K562 (cell line): ENCODE data around the gene BLOC1S4. TPM values are rescaled to one million over a fixed set of nuclear protein-coding genes. Genes with fewer than 3 reads are reported as not detected.
A peak's percentile ranks its signal among the peaks of the same experiment; 100 is the strongest.

Experiments used
- ATAC-seq: fragments of 200-7000 bp; cut with Tn5 transposase; 3 replicates; pipeline ENCODE4 v1.9.1; 2020; ENCODE audit warnings: moderate library complexity
- BruUV-seq: library from RNA; stranded (reverse); fragments of 400-500 nt; replicated peaks from 2 replicates; lab custom pipeline; 2021; lab: Mats Ljungman, UMichigan
- CTCF ChIA-PET: fragments of 300-600 bp; formaldehyde crosslinking; extraction: SDS; loops from one replicate; lab custom pipeline; 2021; ENCODE audit warnings: low intra/inter-chr PET ratio; lab: Yijun Ruan, JAX
- POLR2A ChIA-PET: fragments of 300-600, 350-650 bp; sonication (Branson Sonifier 250); formaldehyde crosslinking; extraction: SDS; loops from one replicate; lab custom pipeline; 2021; ENCODE audit warnings: antibody characterized with exemption, inconsistent platforms; lab: Yijun Ruan, JAX
- DNase-seq, 4 experiments: peaks; one replicate each; pipeline versions ENCODE4 v3.0.0 to v3.0.0-alpha.2; 2011 to 2018; ENCODE audit warnings: low spot score in 3 of 4, mixed read lengths in 3 of 4; ENCODE audit errors: extremely low read depth in 1 of 4
- FAIRE-seq: peaks from 2 replicates; lab custom pipeline; 2011; peaks lifted over from hg19 to GRCh38; lab: Jason Lieb, UNC
- H2AFZ ChIP-seq: 2 replicates; pipeline ENCODE4 v1.6.0; 2011; ENCODE audit warnings: low read depth, low read length, control low read depth, inconsistent platforms
- H3K27ac ChIP-seq: fragments of 200-600 bp; 3 replicates; pipeline ENCODE4 v1.8.0; 2011; ENCODE audit warnings: low read depth, mild to moderate bottlenecking, control low read depth, inconsistent platforms, low read length, moderate library complexity, mixed read lengths; ENCODE audit errors: extremely low read depth
- H3K27me3 ChIP-seq, 2 experiments: fragments of 300-600 bp in 1 of 2; 2 replicates in 1 of 2; 3 replicates in 1 of 2; pipeline versions ENCODE4 v1.6.0 to v1.8.0; 2011; ENCODE audit warnings: inconsistent platforms in 2 of 2, low read length in 2 of 2, mild to moderate bottlenecking in 1 of 2, mixed read lengths in 1 of 2, moderate library complexity in 1 of 2; ENCODE audit not compliant: control insufficient read depth in 2 of 2, insufficient read depth in 2 of 2
- H3K36me3 ChIP-seq: fragments of 300-600 bp; 3 replicates; pipeline ENCODE4 v1.8.0; 2011; ENCODE audit warnings: mild to moderate bottlenecking, low read length, inconsistent platforms; ENCODE audit not compliant: control insufficient read depth, insufficient read depth
- H3K4me1 ChIP-seq, 2 experiments: fragments of 200-600 bp in 1 of 2; replicated peaks in 1 of 2; 2 replicates in 1 of 2; 3 replicates in 1 of 2; pipeline versions ENCODE4 v1.5.1 to v1.8.0; 2011; ENCODE audit warnings: inconsistent platforms in 2 of 2, low read length in 2 of 2, mild to moderate bottlenecking in 1 of 2, mixed read lengths in 1 of 2, moderate library complexity in 1 of 2; ENCODE audit not compliant: control insufficient read depth in 2 of 2, insufficient read depth in 2 of 2
- H3K4me2 ChIP-seq: 2 replicates; pipeline ENCODE4 v1.6.1; 2011; ENCODE audit warnings: low read length, control low read depth, inconsistent platforms, mixed read lengths; ENCODE audit not compliant: insufficient read depth
- H3K4me3 ChIP-seq: fragments of 200-600 bp; sonication (generic), shearing (Covaris generic); 2 replicates; pipeline ENCODE4 v1.5.1; 2016; ENCODE audit warnings: control low read depth, inconsistent platforms
- H3K79me2 ChIP-seq: fragments of 200-600 bp; 3 replicates; pipeline ENCODE4 v1.8.0; 2011; ENCODE audit warnings: low read length, inconsistent platforms; ENCODE audit not compliant: control insufficient read depth, insufficient read depth
- H3K9ac ChIP-seq, 2 experiments: 2 replicates each; pipeline versions ENCODE4 v1.6.0 to v1.6.1; 2011; ENCODE audit warnings: low read depth in 2 of 2, low read length in 2 of 2, control low read depth in 1 of 2, inconsistent platforms in 1 of 2, mild to moderate bottlenecking in 1 of 2, mixed read lengths in 1 of 2; ENCODE audit not compliant: insufficient read depth in 1 of 2
- H3K9me1 ChIP-seq: one replicate; pipeline ENCODE4 v1.6.0; 2011; ENCODE audit warnings: inconsistent platforms, mild to moderate bottlenecking, low read length, moderate library complexity; ENCODE audit not compliant: control insufficient read depth, insufficient read depth
- H3K9me3 ChIP-seq: replicated peaks from 2 replicates; pipeline ENCODE4 v1.5.1; 2011; ENCODE audit warnings: low read depth, low read length, inconsistent platforms; ENCODE audit not compliant: control insufficient read depth, insufficient read depth
- H4K20me1 ChIP-seq: replicated peaks from 2 replicates; pipeline ENCODE4 v1.6.1; 2011; ENCODE audit warnings: low read length, inconsistent platforms, mixed read lengths; ENCODE audit not compliant: control insufficient read depth, insufficient read depth
- BMI1 ChIP-seq: fragments of 150-350 bp; IDR thresholded peaks from 2 replicates; pipeline ENCODE4 v1.6.1; 2014; ENCODE audit warnings: low read length
- CBFA2T3 ChIP-seq: fragments of 450-650 bp; IDR thresholded peaks from 2 replicates; pipeline ENCODE4 v1.6.1; 2017
- CEBPB ChIP-seq: fragments of 450-650 bp; IDR thresholded peaks from 2 replicates; pipeline ENCODE4 v1.6.1; 2016; ENCODE audit warnings: missing genetic modification characterization, missing compliant biosample characterization
- DMBX1 ChIP-seq: fragments of 250-450 bp; sonication (Bioruptor Pico); IDR thresholded peaks from 2 replicates; pipeline ENCODE4 v1.8.0; 2022; ENCODE audit warnings: inconsistent platforms, mild to moderate bottlenecking, moderate library complexity, borderline replicate concordance
- FOXO4 ChIP-seq: fragments of 450-650 bp; formaldehyde crosslinking; IDR thresholded peaks from 2 replicates; pipeline ENCODE4 v1.4.0; 2020; ENCODE audit warnings: mild to moderate bottlenecking, moderate library complexity
- HSF4 ChIP-seq: fragments of 250-450 bp; sonication (Bioruptor Pico); IDR thresholded peaks from 2 replicates; pipeline ENCODE4 v2.1.2; 2022; ENCODE audit warnings: mild to moderate bottlenecking, moderate library complexity, borderline replicate concordance
- NR4A1 ChIP-seq, 2 experiments: fragments of 250-450 bp in 1 of 2; fragments of 450-650 bp in 1 of 2; sonication (Bioruptor Pico) in 1 of 2; IDR thresholded peaks; 2 replicates each; pipeline versions ENCODE4 v1.4.0 to v1.6.1; 2016 to 2020; ENCODE audit warnings: mild to moderate bottlenecking in 2 of 2, missing compliant biosample characterization in 1 of 2, missing genetic modification characterization in 1 of 2, moderate library complexity in 1 of 2
- POLR2G ChIP-seq: fragments of 200-400 bp; formaldehyde crosslinking; IDR thresholded peaks from 2 replicates; pipeline ENCODE4 v1.6.1; 2017; ENCODE audit warnings: low read depth, mild to moderate bottlenecking, antibody characterized with exemption, low read length, moderate library complexity
- PRPF4 ChIP-seq: fragments of 200-400 bp; formaldehyde crosslinking; IDR thresholded peaks from one replicate; pipeline ENCODE4 v1.6.1; 2017; ENCODE audit warnings: low read length, low read depth, mild to moderate bottlenecking; ENCODE audit not compliant: insufficient read depth, poor library complexity, severe bottlenecking
- SMAD2 ChIP-seq: fragments of 150-350 bp; IDR thresholded peaks from 2 replicates; pipeline ENCODE4 v1.6.1; 2014; ENCODE audit warnings: low read depth, mild to moderate bottlenecking, low read length
- THRAP3 ChIP-seq: fragments of 450-650 bp; IDR thresholded peaks from 2 replicates; pipeline ENCODE4 v1.6.1; 2016; ENCODE audit warnings: mild to moderate bottlenecking, inconsistent platforms, borderline replicate concordance
- TSC22D4 ChIP-seq: fragments of 450-650 bp; IDR thresholded peaks from 2 replicates; pipeline ENCODE4 v1.6.1; 2016; ENCODE audit warnings: missing genetic modification characterization, missing biosample characterization, control low read depth
- XRCC3 ChIP-seq: fragments of 450-650 bp; IDR thresholded peaks from 2 replicates; pipeline ENCODE4 v1.6.1; 2017; ENCODE audit warnings: mild to moderate bottlenecking, moderate library complexity
- ZNF583 ChIP-seq: fragments of 250-450 bp; sonication (Bioruptor Pico); IDR thresholded peaks from 2 replicates; pipeline ENCODE4 v1.4.0; 2020
- ZNF740 ChIP-seq, 3 experiments: fragments of 200-800 bp in 1 of 3; sonication (Bioruptor generic) in 1 of 3; sonication (generic) in 1 of 3; formaldehyde crosslinking in 1 of 3; IDR thresholded peaks; 2 replicates each; pipeline versions ENCODE4 v1.6.1 to v1.8.0; 2016 to 2022; ENCODE audit warnings: mild to moderate bottlenecking in 2 of 3, missing compliant biosample characterization in 2 of 3, missing genetic modification characterization in 2 of 3, missing genetic modification reagents in 1 of 3
- ZNF780A ChIP-seq: fragments of 250-450 bp; sonication (Bioruptor Pico); IDR thresholded peaks from 2 replicates; pipeline ENCODE4 v1.5.0; 2021; ENCODE audit warnings: mild to moderate bottlenecking
- WGBS: fragments of 100-300 bp; shearing (Covaris generic); methylation state at CpG from one replicate; pipeline ENCODE4 v1.1.6; 2016; ENCODE audit warnings: low coverage, mixed read lengths; ENCODE audit not compliant: insufficient coverage; ENCODE audit errors: missing lambda C conversion rate; 5-methylcytosine and 5-hydroxymethylcytosine counted together
- in situ Hi-C: fragments of 300-500 bp; cut with MboI; formaldehyde crosslinking; loops from 4 replicates; pipeline ENCODE4 v1.15.0; 2018; ENCODE audit warnings: inconsistent platforms, mixed read lengths
- intact Hi-C: fragments of 100-400 bp; cut with micrococcal nuclease; formaldehyde crosslinking; loops from 2 replicates; pipeline ENCODE4 v1.14.2; 2022
- polyA plus RNA-seq, 8 experiments: library from polyadenylated mRNA; depleted of rRNA in 4 of 8; stranded (reverse) in 5 of 8; unstranded in 3 of 8; fragments of >200 nt; fragmentation: Nextera tagmentation in 2 of 8; fragmentation: Illumina TruSeq in 1 of 8; extraction: Ambion mirVana in 2 of 8; extraction: Trizol in 1 of 8; gene quantifications; 2 replicates each; pipeline versions ENCODE4 v1.2.1 to v1.2.3, GENCODE V29; 2011 to 2014; ENCODE audit warnings: inconsistent platforms in 1 of 8, missing spikeins in 1 of 8
- total RNA-seq, 7 experiments: library from RNA; depleted of rRNA in 6 of 7; stranded (reverse); fragments of >200 nt in 6 of 7; fragmentation: Illumina TruSeq in 2 of 7; extraction: Trizol in 2 of 7; gene quantifications; 2 replicates each; pipeline versions ENCODE4 v1.2.1 to v1.2.3, GENCODE V29; 2011 to 2021; ENCODE audit warnings: low replicate concordance in 1 of 7

The BLOC1S4 gene
- total and polyA plus RNA-seq, 9 of the 15 experiments (the other 6 are each of a cell fraction or from before 2014, with no cell fraction given) = 3.1 to 31.6 (median 11.2) TPM

DNA sequence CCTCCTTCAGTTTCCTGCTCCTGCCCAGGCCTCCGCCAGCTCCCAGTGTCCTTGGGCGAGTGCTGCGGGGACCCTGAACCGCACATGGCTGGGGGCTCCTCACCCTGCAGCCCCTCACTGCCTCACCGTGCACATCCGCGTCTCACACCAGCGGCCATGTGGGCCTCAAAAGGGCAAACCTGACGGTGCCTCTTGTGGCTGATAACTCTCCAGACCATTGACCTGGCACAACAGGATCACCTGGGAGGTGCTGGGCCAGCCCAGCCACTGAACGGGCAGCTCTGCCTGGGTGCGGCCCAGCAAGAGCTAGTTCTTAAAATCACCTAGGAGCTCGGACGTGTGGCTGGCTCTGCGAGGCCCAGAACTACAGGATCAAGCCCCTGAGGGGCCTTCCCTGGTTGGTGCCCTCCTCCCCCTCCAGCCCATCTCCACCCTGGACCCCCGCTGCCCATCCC lies 26.4 kb upstream of the BLOC1S4 start:
- intact Hi-C loops = no loop called here
- BruUV-seq = no TSS peak
- POLR2A ChIA-PET = interaction anchor here (0.7 to 4.8 kb wide), 6 partner anchors 8 to 184 kb away, joined by 3 to 25 read pairs (median 6); a partner anchor contains a TSS
- CTCF ChIA-PET = no interaction called here
- Histone ChIP-seq H3K36me3 (no peaks in the 10 kb centered on the region), H3K27me3 (no peaks in the 10 kb centered on the region), H3K27ac (peak overlapping the region; percentile 74), H4K20me1 (no peaks in the 10 kb centered on the region), H2AFZ (peak overlapping the region; percentile 98), H3K9me1 (no peaks in the 10 kb centered on the region), H3K79me2 (no peaks in the 10 kb centered on the region), H3K4me3 (no peak overlapping the region), H3K4me1 (peaks cover 46 to 54% of the 10 kb centered on the region in 2 experiments), H3K9ac (peak overlapping the region; percentile 66 to 77), H3K4me2 (peak overlapping the region; percentile 79), H3K9me3 (no peaks in the 10 kb centered on the region)
- no peak for DNase-seq
- 75% methylated on average over 14 of the region's 15 CpGs for WGBS
- in situ Hi-C loops = no loop called here
- no peak for FAIRE-seq
- no peak for ATAC-seq
- TF ChIP-seq THRAP3 (0 out of 2 replicates have a peak, but pooled peaks have one; percentile 52), ZNF583 (CRISPR knock-in tag) (peak; percentile 13; the same call in 1 of the 2 replicates), POLR2G (peak; percentile 48), CBFA2T3 (no peak), TSC22D4 (tag) (no peak), ZNF740 (CRISPR knock-in tag; IDR thresholded peaks at IDR 0.05) (no peak), ZNF740 (tag; IDR thresholded peaks at IDR 0.05) (0 out of 4 replicates have a peak, but pooled peaks of 1 of the 2 experiments have one; percentile 32), SMAD2 (no peak), XRCC3 (no peak), PRPF4 (no peak), BMI1 (no peak), HSF4 (CRISPR knock-in tag) (no peak), NR4A1 (CRISPR knock-in tag; IDR thresholded peaks at IDR 0.05) (no peak), NR4A1 (tag; IDR thresholded peaks at IDR 0.05) (peak; percentile 68; the same call in 1 of the 2 replicates), ZNF780A (CRISPR knock-in tag) (no peak), DMBX1 (CRISPR knock-in tag) (peak; percentile 42; the same call in 1 of the 2 replicates), CEBPB (tag) (no peak), FOXO4 (CRISPR knock-in tag) (0 out of 2 replicates have a peak, but pooled peaks have one; percentile 20)
